BLaER1 treated with 17β-estradiol and CSF1 and Interleukin-3, amounts not matched to agents 10 nM and 100 nM (cell line): ENCODE measurements around the gene ADGRA1.
A peak's percentile ranks its signal among the peaks of the same experiment; 100 is the strongest.

ENCODE experiments used
- H3K27ac ChIP-seq, 11 experiments: shearing (Covaris generic); formaldehyde crosslinking; 2 replicates each; pipeline ENCODE4 v1.8.1; 2022
- H3K27me3 ChIP-seq, 11 experiments: shearing (Covaris generic); formaldehyde crosslinking; 2 replicates each; pipeline ENCODE4 v1.8.1; 2022
- H3K36me3 ChIP-seq, 11 experiments: shearing (Covaris generic); formaldehyde crosslinking; 2 replicates each; pipeline ENCODE4 v1.8.1; 2022
- H3K4me1 ChIP-seq, 10 experiments: shearing (Covaris generic); formaldehyde crosslinking; 2 replicates each; pipeline ENCODE4 v1.8.1; 2022
- H3K4me2 ChIP-seq, 11 experiments: shearing (Covaris generic); formaldehyde crosslinking; 2 replicates each; pipeline ENCODE4 v1.8.1; 2022
- H3K4me3 ChIP-seq, 10 experiments: shearing (Covaris generic); formaldehyde crosslinking; 2 replicates each; pipeline ENCODE4 v1.8.1; 2022
- H3K9ac ChIP-seq, 11 experiments: shearing (Covaris generic); formaldehyde crosslinking; 2 replicates each; pipeline ENCODE4 v1.8.1; 2022
- H3K9me3 ChIP-seq, 11 experiments: shearing (Covaris generic); formaldehyde crosslinking; replicated peaks in 1 of 11; 2 replicates each; pipeline ENCODE4 v1.8.1; 2022
- H4K20me1 ChIP-seq, 11 experiments: shearing (Covaris generic); formaldehyde crosslinking; 2 replicates each; pipeline ENCODE4 v1.8.1; 2022
- Cebpa-rat ChIP-seq, 11 experiments: shearing (Covaris generic); IDR thresholded peaks; 2 replicates each; pipeline ENCODE4 v1.8.1; 2022

ADGRA1 gene

GRCh38 chr10:133068111-133069032 lies 19.4 kb upstream of the ADGRA1 start:
- H3K4me3 ChIP-seq = no peak overlapping the region
- H3K9ac ChIP-seq = no peak overlapping the region
- no peak for TF ChIP-seq Cebpa-rat (IDR thresholded peaks at IDR 0.05)
- H3K27me3 ChIP-seq = peaks cover 0 to 23% (median 0%) of the 10 kb centered on the region in 11 experiments; a peak in 4 of 22 replicates
- peak overlapping the region in 4 of 11 experiments; percentile 6 to 28 (median 22); a peak in 3 of 22 replicates for H3K4me2 ChIP-seq
- no peaks in the 10 kb centered on the region for H3K36me3 ChIP-seq
- peaks cover 0 to 39% (median 0%) of the 10 kb centered on the region in 11 experiments; a peak in 7 of 22 replicates for H4K20me1 ChIP-seq
- H3K9me3 ChIP-seq = 0 out of 22 replicates have a peak, but pooled peaks cover 0 to 4% (median 0%) of the 10 kb centered on the region in 11 experiments
- H3K27ac ChIP-seq = no peak overlapping the region
- H3K4me1 ChIP-seq = peaks cover 10 to 54% (median 45%) of the 10 kb centered on the region in 10 experiments; a peak in 19 of 20 replicates

- H3K9ac ChIP-seq = no peak overlapping the region
Measured at GRCh38 chr10:133069033-133069525, 18.6 kb upstream of the ADGRA1 start.

GRCh38 chr10:133070405-133070804 lies 17.3 kb upstream of the ADGRA1 start:
- Histone ChIP-seq H3K4me2 (peak overlapping the region in 9 of 11 experiments; percentile 37 to 91 (median 84); a peak in 18 of 22 replicates), H3K9ac (peak overlapping the region in 4 of 11 experiments; percentile 10 to 52 (median 19); a peak in 4 of 22 replicates), H3K27ac (no peak overlapping the region; a peak in 1 of 22 replicates), H3K4me3 (no peak overlapping the region; a peak in 1 of 20 replicates), H3K36me3 (no peaks in the 10 kb centered on the region), H4K20me1 (peaks cover 0 to 53% (median 0%) of the 10 kb centered on the region in 11 experiments; a peak in 7 of 22 replicates), H3K4me1 (peaks cover 11 to 49% (median 43%) of the 10 kb centered on the region in 10 experiments), H3K27me3 (peaks cover 0 to 23% (median 0%) of the 10 kb centered on the region in 11 experiments; a peak in 4 of 22 replicates), H3K9me3 (peaks cover 0 to 7% (median 0%) of the 10 kb centered on the region in 11 experiments; a peak in 1 of 22 replicates)
- no peak for TF ChIP-seq Cebpa-rat (IDR thresholded peaks at IDR 0.05)

More at GRCh38 chr10:133069033-133069525, 18.6 kb upstream of the ADGRA1 start:
- Histone ChIP-seq H4K20me1 (peaks cover 0 to 39% (median 0%) of the 10 kb centered on the region in 11 experiments; a peak in 7 of 22 replicates), H3K4me2 (peak overlapping the region in 5 of 11 experiments; percentile 6 to 28 (median 18); a peak in 3 of 22 replicates), H3K27me3 (peaks cover 0 to 23% (median 0%) of the 10 kb centered on the region in 11 experiments; a peak in 4 of 22 replicates), H3K36me3 (no peaks in the 10 kb centered on the region), H3K4me1 (peaks cover 10 to 54% (median 45%) of the 10 kb centered on the region in 10 experiments; a peak in 19 of 20 replicates), H3K4me3 (no peak overlapping the region), H3K9me3 (0 out of 22 replicates have a peak, but pooled peaks cover 0 to 4% (median 0%) of the 10 kb centered on the region in 11 experiments), H3K27ac (no peak overlapping the region)
- TF ChIP-seq Cebpa-rat (IDR thresholded peaks at IDR 0.05) = no peak

- no peak for TF ChIP-seq Cebpa-rat (IDR thresholded peaks at IDR 0.05)
- Histone ChIP-seq H3K9ac (peak overlapping the region in 4 of 11 experiments; percentile 10 to 52 (median 19); a peak in 4 of 22 replicates), H3K4me2 (peak overlapping the region in 9 of 11 experiments; percentile 37 to 91 (median 84); a peak in 18 of 22 replicates), H3K4me1 (peaks cover 15 to 52% (median 45%) of the 10 kb centered on the region in 10 experiments), H3K27me3 (peaks cover 0 to 23% (median 0%) of the 10 kb centered on the region in 11 experiments; a peak in 4 of 22 replicates), H4K20me1 (peaks cover 0 to 57% (median 0%) of the 10 kb centered on the region in 11 experiments; a peak in 7 of 22 replicates), H3K36me3 (no peaks in the 10 kb centered on the region), H3K9me3 (peaks cover 0 to 7% (median 0%) of the 10 kb centered on the region in 11 experiments; a peak in 1 of 22 replicates), H3K4me3 (no peak overlapping the region; a peak in 1 of 20 replicates), H3K27ac (no peak overlapping the region; a peak in 1 of 22 replicates)
Measured at GRCh38 chr10:133070810-133071209, 16.9 kb upstream of the ADGRA1 start.

- Histone ChIP-seq H4K20me1 (peaks cover 0 to 66% (median 0%) of the 10 kb centered on the region in 11 experiments; a peak in 7 of 22 replicates), H3K27ac (peak overlapping the region in 3 of 11 experiments; percentile 22 to 40 (median 31); a peak in 2 of 22 replicates), H3K9ac (peak overlapping the region in 5 of 11 experiments; percentile 11 to 62 (median 57); a peak in 6 of 22 replicates), H3K27me3 (peaks cover 0 to 23% (median 0%) of the 10 kb centered on the region in 11 experiments; a peak in 4 of 22 replicates), H3K36me3 (no peaks in the 10 kb centered on the region), H3K4me2 (peak overlapping the region; percentile 14 to 98 (median 85); a peak in 21 of 22 replicates), H3K9me3 (peaks cover 0 to 7% (median 0%) of the 10 kb centered on the region in 11 experiments; a peak in 1 of 22 replicates), H3K4me1 (peaks cover 17 to 58% (median 48%) of the 10 kb centered on the region in 10 experiments), H3K4me3 (peak overlapping the region in 1 of 10 experiments; percentile 9; a peak in 2 of 20 replicates)
- TF ChIP-seq Cebpa-rat (IDR thresholded peaks at IDR 0.05) = no peak
Measured at GRCh38 chr10:133071733-133072132, 16.0 kb upstream of the ADGRA1 start.

- peak overlapping the region in 5 of 11 experiments; percentile 11 to 62 (median 57); a peak in 5 of 22 replicates for H3K9ac ChIP-seq
- no peak for TF ChIP-seq Cebpa-rat (IDR thresholded peaks at IDR 0.05)
- H3K4me2 ChIP-seq = peak overlapping the region; percentile 14 to 98 (median 85); a peak in 21 of 22 replicates
- peaks cover 0 to 7% (median 0%) of the 10 kb centered on the region in 11 experiments; a peak in 1 of 22 replicates for H3K9me3 ChIP-seq
- H3K27me3 ChIP-seq = peaks cover 0 to 23% (median 0%) of the 10 kb centered on the region in 11 experiments; a peak in 4 of 22 replicates
- H4K20me1 ChIP-seq = peaks cover 0 to 66% (median 0%) of the 10 kb centered on the region in 11 experiments; a peak in 7 of 22 replicates
- peak overlapping the region in 3 of 11 experiments; percentile 22 to 40 (median 31); a peak in 2 of 22 replicates for H3K27ac ChIP-seq
- peaks cover 17 to 58% (median 48%) of the 10 kb centered on the region in 10 experiments for H3K4me1 ChIP-seq
- H3K4me3 ChIP-seq = peak overlapping the region in 1 of 10 experiments; percentile 9; a peak in 2 of 20 replicates
- no peaks in the 10 kb centered on the region for H3K36me3 ChIP-seq
Measured at GRCh38 chr10:133072196-133072595, 15.5 kb upstream of the ADGRA1 start.

GRCh38 chr10:133072720-133073390 lies 14.9 kb upstream of the ADGRA1 start:
- Histone ChIP-seq H3K9ac (peak overlapping the region in 1 of 11 experiments; percentile 9; a peak in 1 of 22 replicates), H3K4me3 (no peak overlapping the region), H3K4me1 (peaks cover 17 to 58% (median 48%) of the 10 kb centered on the region in 10 experiments), H3K9me3 (peaks cover 0 to 7% (median 0%) of the 10 kb centered on the region in 11 experiments; a peak in 1 of 22 replicates), H3K36me3 (no peaks in the 10 kb centered on the region), H4K20me1 (peaks cover 0 to 63% (median 0%) of the 10 kb centered on the region in 11 experiments; a peak in 7 of 22 replicates), H3K4me2 (peak overlapping the region in 10 of 11 experiments; percentile 14 to 98 (median 86); a peak in 18 of 22 replicates), H3K27me3 (peaks cover 0 to 23% (median 0%) of the 10 kb centered on the region in 11 experiments; a peak in 4 of 22 replicates), H3K27ac (no peak overlapping the region)
- TF ChIP-seq Cebpa-rat (IDR thresholded peaks at IDR 0.05) = no peak
